ENCODE results near the gene RTTN. TPM values are rescaled to one million over a fixed set of nuclear protein-coding genes. Genes with fewer than 3 reads are reported as not detected.

The RTTN gene
- total RNA-seq, 1 experiment from 2014 or later, result 64.7 TPM

- CTCF ChIA-PET, result interaction anchor here (0.6 to 0.7 kb wide), 2 partner anchors 181 to 323 kb away, joined by 3 to 4 read pairs; no protein-coding TSS in a partner anchor
- Mint-ChIP-seq H3K4me1 (ENCODE audit: insufficient read depth, unreplicated experiment) (no peaks in the 10 kb centered on the region), H3K36me3 (ENCODE audit: insufficient read depth, unreplicated experiment) (peaks cover 23% of the 10 kb centered on the region), H3K9me3 (ENCODE audit: unreplicated experiment) (peaks cover 10% of the 10 kb centered on the region), H3K4me3 (ENCODE audit: unreplicated experiment) (no peak overlapping the region), H3K27ac (ENCODE audit: low read depth, unreplicated experiment) (no peak overlapping the region), H3K27me3 (ENCODE audit: insufficient read depth, unreplicated experiment) (no peaks in the 10 kb centered on the region)
- TF ChIP-seq CTCF (IDR thresholded peaks at IDR 0.05; ENCODE audit: unreplicated experiment), result no peak
- intact Hi-C loops (cut with micrococcal nuclease), result no loop called here
- no peak for DNase-seq (ENCODE audit: unreplicated experiment)
- POLR2A ChIA-PET, result interaction anchor here (0.6 to 0.9 kb wide), 2 partner anchors 11 to 311 kb away, joined by 3 read pairs; no protein-coding TSS in a partner anchor
- BruUV-seq (replicated peaks), result no TSS peak
Measured at GRCh38 chr18:70121842-70122241, 83.6 kb downstream of the RTTN start.

DNA sequence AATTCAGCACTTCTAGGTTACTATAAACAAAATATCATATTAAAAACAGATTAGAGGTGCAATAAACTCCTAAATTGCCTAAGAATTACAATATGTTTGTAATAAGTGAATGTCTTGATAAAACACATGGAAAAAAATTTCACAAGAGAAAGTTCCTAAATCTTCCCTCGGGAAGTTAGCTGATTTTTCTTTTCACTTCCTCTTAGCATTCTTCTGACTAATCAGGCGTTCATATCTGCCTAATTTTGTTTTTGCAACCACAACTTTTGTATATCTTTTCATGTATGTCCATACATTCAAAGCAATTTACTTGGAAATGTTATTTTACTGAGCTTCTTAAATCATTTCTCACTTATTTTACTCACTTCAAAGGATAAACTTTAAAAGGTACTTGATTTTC is 88.5 kb downstream of the RTTN start:
- POLR2A ChIA-PET, result interaction anchor here (1.4 kb wide), 1 partner anchor 10 kb away, joined by 6 read pairs; no protein-coding TSS in a partner anchor
- CTCF ChIA-PET, result interaction anchor here (1.0 kb wide), 1 partner anchor 317 kb away, joined by 3 read pairs; no protein-coding TSS in a partner anchor
- Mint-ChIP-seq H3K9me3 (ENCODE audit: unreplicated experiment) (peaks cover 19% of the 10 kb centered on the region), H3K4me3 (ENCODE audit: unreplicated experiment) (no peak overlapping the region), H3K27me3 (ENCODE audit: insufficient read depth, unreplicated experiment) (no peaks in the 10 kb centered on the region), H3K27ac (ENCODE audit: low read depth, unreplicated experiment) (no peak overlapping the region), H3K36me3 (ENCODE audit: insufficient read depth, unreplicated experiment) (peaks cover 10% of the 10 kb centered on the region), H3K4me1 (ENCODE audit: insufficient read depth, unreplicated experiment) (no peaks in the 10 kb centered on the region)
- intact Hi-C loops (cut with micrococcal nuclease), result no loop called here
- no peak for DNase-seq (ENCODE audit: unreplicated experiment)
- no peak for TF ChIP-seq CTCF (IDR thresholded peaks at IDR 0.05; ENCODE audit: unreplicated experiment)
- no TSS peak for BruUV-seq (replicated peaks)

DNA sequence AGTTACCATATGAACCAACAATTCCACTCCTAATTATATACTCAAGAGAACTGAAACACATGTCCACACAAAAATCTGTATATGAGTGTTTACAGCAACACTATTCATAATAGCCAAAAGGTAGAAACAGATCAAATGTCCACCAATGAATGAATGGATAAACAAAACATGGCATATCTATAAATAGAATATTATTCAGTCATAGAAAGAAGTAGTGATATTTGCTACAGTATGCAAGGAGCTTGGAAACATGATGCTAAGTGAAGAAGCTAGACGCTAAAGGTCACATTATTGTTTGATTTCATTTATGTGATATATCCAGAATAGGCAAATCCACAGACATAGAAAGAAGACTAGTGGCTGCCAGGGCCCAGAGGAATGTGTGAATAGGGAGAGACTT is 92.0 kb downstream of the RTTN start:
- CTCF ChIA-PET, result no interaction called here
- intact Hi-C loops (cut with micrococcal nuclease), result no loop called here
- no TSS peak for BruUV-seq (replicated peaks)
- Mint-ChIP-seq H3K4me1 (ENCODE audit: insufficient read depth, unreplicated experiment) (no peaks in the 10 kb centered on the region), H3K4me3 (ENCODE audit: unreplicated experiment) (no peak overlapping the region), H3K9me3 (ENCODE audit: unreplicated experiment) (peaks cover 17% of the 10 kb centered on the region), H3K27ac (ENCODE audit: low read depth, unreplicated experiment) (no peak overlapping the region), H3K27me3 (ENCODE audit: insufficient read depth, unreplicated experiment) (no peaks in the 10 kb centered on the region), H3K36me3 (ENCODE audit: insufficient read depth, unreplicated experiment) (no peaks in the 10 kb centered on the region)
- TF ChIP-seq CTCF (IDR thresholded peaks at IDR 0.05; ENCODE audit: unreplicated experiment), result no peak
- POLR2A ChIA-PET, result no interaction called here
- no peak for DNase-seq (ENCODE audit: unreplicated experiment)

GRCh38 chr18:70110678-70111077 is 94.8 kb downstream of the RTTN start:
- Mint-ChIP-seq H3K27me3 (ENCODE audit: insufficient read depth, unreplicated experiment) (no peaks in the 10 kb centered on the region), H3K36me3 (ENCODE audit: insufficient read depth, unreplicated experiment) (peaks cover 7% of the 10 kb centered on the region), H3K4me1 (ENCODE audit: insufficient read depth, unreplicated experiment) (no peaks in the 10 kb centered on the region), H3K27ac (ENCODE audit: low read depth, unreplicated experiment) (no peak overlapping the region), H3K4me3 (ENCODE audit: unreplicated experiment) (no peak overlapping the region), H3K9me3 (ENCODE audit: unreplicated experiment) (peaks cover 9% of the 10 kb centered on the region)
- ChIA-PET POLR2A (no interaction called here), CTCF (no interaction called here)
- intact Hi-C loops (cut with micrococcal nuclease), result no loop called here
- no peak for TF ChIP-seq CTCF (IDR thresholded peaks at IDR 0.05; ENCODE audit: unreplicated experiment)
- no TSS peak for BruUV-seq (replicated peaks)
- DNase-seq (ENCODE audit: unreplicated experiment), result no peak
